Left lung (tissue), 10 donors: ENCODE measurements around the gene CADM1. TPM values are rescaled to one million over a fixed set of nuclear protein-coding genes. Genes with fewer than 3 reads are reported as not detected.

ENCODE experiments used
- ATAC-seq: fragments of 200-7000 bp; cut with Tn5 transposase; one replicate; pipeline ENCODE4 v1.9.1; 2020; ENCODE audit warnings: moderate library complexity
- DNase-seq, 4 donors: peaks; one replicate each; pipeline ENCODE4 v3.0.0-alpha.2; 2013 to 2020
- H3K27ac ChIP-seq, 2 donors: fragments of 200-600 bp; sonication (generic) in 1 of 2; one replicate each; pipeline versions ENCODE4 v1.5.0 to v1.8.0; 2020 to 2021
- H3K27me3 ChIP-seq, 2 donors: fragments of 200-600 bp; sonication (generic) in 1 of 2; one replicate each; pipeline versions ENCODE4 v1.5.0 to v1.8.0; 2020 to 2021
- H3K36me3 ChIP-seq, 2 donors: fragments of 200-600 bp; sonication (generic) in 1 of 2; one replicate each; pipeline versions ENCODE4 v1.5.0 to v1.8.0; 2020 to 2021
- H3K4me1 ChIP-seq, 2 donors: fragments of 200-600 bp; one replicate each; pipeline ENCODE4 v1.8.0; 2021
- H3K4me3 ChIP-seq, 2 donors: fragments of 200-600 bp; sonication (generic) in 1 of 2; one replicate each; pipeline versions ENCODE4 v1.5.0 to v1.8.0; 2020 to 2021; ENCODE audit warnings: mild to moderate bottlenecking in 1 of 2
- H3K9me3 ChIP-seq, 2 donors: fragments of 200-600 bp; sonication (generic) in 1 of 2; one replicate each; pipeline versions ENCODE4 v1.5.0 to v1.8.0; 2020 to 2021
- CTCF ChIP-seq, 2 donors: fragments of 200-600 bp; sonication (generic) in 1 of 2; IDR thresholded peaks; one replicate each; pipeline versions ENCODE4 v1.5.0 to v1.8.0; 2021; ENCODE audit warnings: antibody characterized with exemption in 2 of 2
- intact Hi-C, 2 donors: fragments of 100-400 bp; cut with DNase I; formaldehyde crosslinking; loops; one replicate each; pipeline versions ENCODE4 v1.11.2 to v1.14.2; 2022
- polyA plus RNA-seq, 6 donors: library from polyadenylated mRNA; unstranded; fragments of 120-200 nt; gene quantifications; one replicate each; pipeline ENCODE4 v1.2.1, GENCODE V29; 2013; ENCODE audit not compliant: insufficient read length in 6 of 6
- total RNA-seq, 2 donors: library from RNA; stranded (reverse); fragmentation: NEBNext Ultra II Directional; extraction: Animal tissue kit (Norgen Biotek cat#: 25700); gene quantifications; one replicate each; pipeline ENCODE4 v1.2.1, GENCODE V29; 2021
- donor health status: DM: no; HTN: yes; CAD: no.
- donor health status: DM: no; HTN: no; CAD: no.

The CADM1 gene
- total and polyA plus RNA-seq, 8 donors, result 105 to 307 (median 156) TPM

- DNase-seq, result no peak
- Histone ChIP-seq H3K9me3 (no peaks in the 10 kb centered on the region), H3K4me3 (no peak overlapping the region), H3K4me1 (no peaks in the 10 kb centered on the region), H3K36me3 (no peaks in the 10 kb centered on the region), H3K27ac (no peak overlapping the region), H3K27me3 (no peaks in the 10 kb centered on the region)
- TF ChIP-seq CTCF (IDR thresholded peaks at IDR 0.05), result no peak
- ATAC-seq, result no peak
- intact Hi-C loops, result no loop called here
Observed at GRCh38 chr11:115454525-115454924, 49.7 kb downstream of the CADM1 start.

GRCh38 chr11:115453693-115454490, 50.3 kb downstream of the CADM1 start:
- TF ChIP-seq CTCF (IDR thresholded peaks at IDR 0.05), result no peak
- intact Hi-C loops, result no loop called here
- H3K27me3 ChIP-seq, result no peaks in the 10 kb centered on the region
- H3K27ac ChIP-seq, result no peak overlapping the region
- DNase-seq (no peak), ATAC-seq (no peak)
- H3K4me1 ChIP-seq, result no peaks in the 10 kb centered on the region
- H3K36me3 ChIP-seq, result no peaks in the 10 kb centered on the region
- H3K9me3 ChIP-seq, result no peaks in the 10 kb centered on the region
- no peak overlapping the region for H3K4me3 ChIP-seq

GRCh38 chr11:115452241-115452640, 52.0 kb downstream of the CADM1 start:
- DNase-seq, result no peak
- intact Hi-C loops, result no loop called here
- Histone ChIP-seq H3K36me3 (no peaks in the 10 kb centered on the region), H3K27ac (no peak overlapping the region), H3K4me3 (no peak overlapping the region), H3K27me3 (no peaks in the 10 kb centered on the region), H3K4me1 (no peaks in the 10 kb centered on the region), H3K9me3 (peaks cover 0 to 13% of the 10 kb centered on the region in 2 donors)
- no peak for TF ChIP-seq CTCF (IDR thresholded peaks at IDR 0.05)
- ATAC-seq, result no peak

- H3K9me3 ChIP-seq, result peaks cover 0 to 23% of the 10 kb centered on the region in 2 donors
- H3K27ac ChIP-seq, result no peak overlapping the region
- TF ChIP-seq CTCF (IDR thresholded peaks at IDR 0.05), result no peak
- no peaks in the 10 kb centered on the region for H3K4me1 ChIP-seq
- DNase-seq (no peak), ATAC-seq (no peak)
- no peaks in the 10 kb centered on the region for H3K27me3 ChIP-seq
- H3K4me3 ChIP-seq, result no peak overlapping the region
- H3K36me3 ChIP-seq, result no peaks in the 10 kb centered on the region
- intact Hi-C loops, result no loop called here
Observed at GRCh38 chr11:115450519-115450918, 53.7 kb downstream of the CADM1 start.

- intact Hi-C loops, result no loop called here
- TF ChIP-seq CTCF (IDR thresholded peaks at IDR 0.05), result no peak
- no peak for DNase-seq
- Histone ChIP-seq H3K27ac (no peak overlapping the region), H3K4me3 (no peak overlapping the region), H3K4me1 (no peaks in the 10 kb centered on the region), H3K9me3 (peaks cover 0 to 23% of the 10 kb centered on the region in 2 donors), H3K36me3 (no peaks in the 10 kb centered on the region), H3K27me3 (no peaks in the 10 kb centered on the region)
- no peak for ATAC-seq
Observed at GRCh38 chr11:115447273-115447864, 56.8 kb downstream of the CADM1 start.
